ENCODE results near the gene SLC1A6. TPM values are rescaled to one million over a fixed set of nuclear protein-coding genes. Genes with fewer than 3 reads are reported as not detected.
"Not testable (repeated sequence)": the region's sequence is repeated elsewhere in the genome, so short reads cannot be mapped to it uniquely, and the experiment has no call there.

The SLC1A6 gene
- total and polyA plus RNA-seq, 2 donors from 2014 or later, result not detected

- TF ChIP-seq CTCF (IDR thresholded peaks at IDR 0.05; ENCODE audit: borderline replicate concordance, extremely low read depth, insufficient read depth), result no peak
- no peaks in the 10 kb centered on the region for H3K27me3 ChIP-seq (ENCODE audit: control insufficient read depth, insufficient read depth, low read length)
- DNase-seq, result no peak
Observed at GRCh38 chr19:15022752-15023151, 43.1 kb upstream of the SLC1A6 start.

DNA sequence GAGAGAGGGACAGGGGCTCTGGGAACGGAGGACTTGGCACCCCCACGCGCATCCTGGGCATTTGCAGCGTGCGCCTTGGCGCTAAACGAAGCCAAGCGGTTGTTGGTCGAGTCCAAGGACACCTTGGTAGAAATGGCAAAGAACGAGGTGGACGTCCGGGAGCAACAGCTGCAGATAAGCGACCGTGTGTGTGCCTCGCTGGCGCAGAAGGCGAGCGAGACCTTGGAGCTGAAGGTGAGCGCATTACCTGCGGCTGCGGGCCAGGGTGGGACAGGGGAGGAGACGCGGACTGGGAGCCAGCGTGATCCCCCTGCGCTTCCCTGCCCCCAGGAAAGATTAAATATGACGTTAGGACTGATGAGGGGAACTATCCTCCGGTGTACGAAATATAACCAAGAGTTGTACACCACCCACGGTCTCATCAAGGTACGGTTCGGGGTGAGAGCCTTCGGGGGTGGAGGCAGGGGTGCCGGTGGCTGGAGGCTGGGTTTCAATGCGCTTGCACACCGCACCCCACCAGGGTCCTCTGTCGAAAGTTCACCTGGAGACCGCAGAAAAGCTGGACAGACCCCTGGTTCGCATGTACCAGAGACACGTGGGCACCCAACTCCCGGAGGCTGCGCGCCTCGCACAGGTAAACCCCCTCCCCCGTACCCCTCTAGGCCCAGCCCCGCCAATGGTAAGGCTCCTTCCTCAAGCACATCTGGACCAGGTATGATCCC, 41.8 kb upstream of the SLC1A6 start:
- H3K9me3 ChIP-seq (ENCODE audit: control insufficient read depth in 2 of 3, insufficient read depth in 1 of 3, low read length in 3 of 3), result no peaks in the 10 kb centered on the region
- no peaks in the 10 kb centered on the region for H3K27me3 ChIP-seq (ENCODE audit: control insufficient read depth, insufficient read depth, low read length)
- H3K27ac ChIP-seq (ENCODE audit: low read depth in 2 of 2, low read length in 2 of 2), result no peak overlapping the region
- intact Hi-C loops (cut with DNase I), result no loop called here
- DNase-seq (peak in 1 of 5 donors; percentile 61), FAIRE-seq (no peak)
- H3K9ac ChIP-seq (ENCODE audit: low read length in 3 of 3), result no peak overlapping the region
- TF ChIP-seq CTCF (IDR thresholded peaks at IDR 0.05; ENCODE audit: borderline replicate concordance, extremely low read depth, insufficient read depth), result no peak
- no peaks in the 10 kb centered on the region for H3K4me1 ChIP-seq (ENCODE audit: control insufficient read depth in 2 of 3, insufficient read depth in 2 of 3, low read depth in 1 of 3, low read length in 3 of 3)
- H3K4me3 ChIP-seq (ENCODE audit: low read length in 3 of 3), result no peak overlapping the region
- no peaks in the 10 kb centered on the region for H3K36me3 ChIP-seq (ENCODE audit: control insufficient read depth in 2 of 3, insufficient read depth in 3 of 3, low read length in 3 of 3)

More at GRCh38 chr19:15022752-15023151, 43.1 kb upstream of the SLC1A6 start:
- Histone ChIP-seq H3K4me1 (ENCODE audit: control insufficient read depth in 2 of 3, insufficient read depth in 2 of 3, low read depth in 1 of 3, low read length in 3 of 3) (no peaks in the 10 kb centered on the region), H3K27ac (ENCODE audit: low read depth in 2 of 2, low read length in 2 of 2) (no peak overlapping the region), H3K9ac (ENCODE audit: low read length in 3 of 3) (no peak overlapping the region), H3K36me3 (ENCODE audit: control insufficient read depth in 2 of 3, insufficient read depth in 3 of 3, low read length in 3 of 3) (no peaks in the 10 kb centered on the region), H3K4me3 (ENCODE audit: low read length in 3 of 3) (no peak overlapping the region), H3K9me3 (ENCODE audit: control insufficient read depth in 2 of 3, insufficient read depth in 1 of 3, low read length in 3 of 3) (no peaks in the 10 kb centered on the region)
- no peak for FAIRE-seq
- intact Hi-C loops (cut with DNase I), result no loop called here

DNA sequence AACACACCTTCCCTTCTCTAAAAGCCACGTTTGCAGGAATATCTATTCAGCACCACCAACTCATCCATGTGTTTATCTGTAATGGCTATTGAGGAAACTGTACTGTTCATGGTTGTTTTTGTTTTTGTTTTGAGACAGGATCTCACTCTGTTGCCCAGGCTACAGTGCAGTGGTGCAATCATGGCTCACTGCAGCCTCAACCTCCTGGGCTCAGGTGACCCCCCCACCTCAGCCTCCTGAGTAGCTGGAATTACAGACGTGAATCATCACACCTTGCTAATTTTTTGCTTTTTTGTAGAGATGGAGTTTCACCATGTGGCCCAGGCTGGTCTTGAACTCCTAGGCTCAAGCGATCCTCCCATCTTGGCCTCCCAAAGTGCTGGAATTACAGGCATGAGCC, 39.2 kb upstream of the SLC1A6 start:
- H3K9me3 ChIP-seq (ENCODE audit: control insufficient read depth in 2 of 3, insufficient read depth in 1 of 3, low read length in 3 of 3); H3K4me3 ChIP-seq (ENCODE audit: low read length in 3 of 3); H3K27me3 ChIP-seq (ENCODE audit: control insufficient read depth, insufficient read depth, low read length); DNase-seq; H3K27ac ChIP-seq (ENCODE audit: low read depth in 2 of 2, low read length in 2 of 2); H3K36me3 ChIP-seq (ENCODE audit: control insufficient read depth in 2 of 3, insufficient read depth in 3 of 3, low read length in 3 of 3); intact Hi-C loops (cut with DNase I); H3K4me1 ChIP-seq (ENCODE audit: control insufficient read depth in 2 of 3, insufficient read depth in 2 of 3, low read depth in 1 of 3, low read length in 3 of 3); H3K9ac ChIP-seq (ENCODE audit: low read length in 3 of 3); FAIRE-seq: not testable (repeated sequence)

DNA sequence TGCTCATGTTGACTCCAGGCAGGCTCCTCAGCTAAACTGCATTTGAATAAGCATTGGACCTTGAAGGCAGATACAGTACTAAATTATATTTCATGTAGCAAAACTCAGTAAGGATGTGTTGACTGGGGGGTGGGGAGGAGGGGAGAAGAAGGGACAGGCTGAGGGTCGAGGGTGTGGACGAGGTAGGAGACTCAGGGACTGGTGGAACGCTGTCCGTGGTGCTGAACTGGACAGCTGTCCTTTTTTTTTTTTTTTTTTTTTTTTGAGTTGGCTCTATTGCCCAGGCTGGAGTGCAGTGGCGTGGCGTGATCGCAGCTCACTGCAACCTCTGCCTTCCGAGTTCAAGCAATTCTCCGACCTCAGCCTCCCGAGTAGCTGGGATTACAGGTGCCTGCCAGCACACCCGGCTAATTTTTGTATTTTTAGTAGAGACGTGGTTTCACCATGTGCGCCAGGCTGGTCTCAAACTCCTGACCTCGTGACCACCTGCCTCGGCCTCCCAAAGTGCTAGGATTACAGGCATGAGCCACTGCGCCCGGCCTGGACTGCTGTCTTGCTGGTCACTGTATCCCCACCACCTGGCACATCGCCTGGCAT, 36.4 kb upstream of the SLC1A6 start:
- H3K27me3 ChIP-seq (ENCODE audit: control insufficient read depth, insufficient read depth, low read length), result peaks cover 4% of the 10 kb centered on the region
- H3K9ac ChIP-seq (ENCODE audit: low read length in 3 of 3), result no peak overlapping the region
- DNase-seq (peak; percentile 36 to 61 (median 49)), FAIRE-seq (no peak)
- H3K9me3 ChIP-seq (ENCODE audit: control insufficient read depth in 2 of 3, insufficient read depth in 1 of 3, low read length in 3 of 3), result no peaks in the 10 kb centered on the region
- no peaks in the 10 kb centered on the region for H3K4me1 ChIP-seq (ENCODE audit: control insufficient read depth in 2 of 3, insufficient read depth in 2 of 3, low read depth in 1 of 3, low read length in 3 of 3)
- TF ChIP-seq CTCF (IDR thresholded peaks at IDR 0.05; ENCODE audit: borderline replicate concordance, extremely low read depth, insufficient read depth), result no peak
- no peaks in the 10 kb centered on the region for H3K36me3 ChIP-seq (ENCODE audit: control insufficient read depth in 2 of 3, insufficient read depth in 3 of 3, low read length in 3 of 3)
- H3K4me3 ChIP-seq (ENCODE audit: low read length in 3 of 3), result no peak overlapping the region
- no peak overlapping the region for H3K27ac ChIP-seq (ENCODE audit: low read depth in 2 of 2, low read length in 2 of 2)
- intact Hi-C loops (cut with DNase I), result no loop called here
